ENCODE data around the gene EXOC2.

DNA sequence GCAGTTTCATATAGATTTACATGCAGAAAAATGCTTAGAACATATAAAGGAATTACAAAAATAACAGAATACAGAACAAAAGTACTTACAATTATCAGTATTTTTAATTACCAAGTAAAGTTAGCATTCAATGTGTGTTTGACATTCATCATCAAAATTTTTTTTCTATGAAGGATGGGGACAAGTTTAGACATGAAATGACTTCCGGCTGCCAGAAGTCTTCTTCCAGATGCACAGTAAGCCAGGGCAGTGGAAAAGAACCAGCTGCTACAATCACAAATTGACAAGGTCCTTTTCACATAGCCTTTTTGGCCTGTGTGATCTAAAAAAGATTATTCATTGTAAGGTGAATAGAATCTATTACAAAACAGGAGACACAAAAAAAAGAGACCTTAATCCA is 109.8 kb downstream of the EXOC2 start:
- TF ChIP-seq CTCF (IDR thresholded peaks at IDR 0.05) (no peak), POLR2A (IDR thresholded peaks at IDR 0.05) (no peak)

Data from breast epithelium (tissue), 3 donors.